IMR-90 (cell line): Measurements from ENCODE around the gene SLITRK2. TPM values are rescaled to one million over a fixed set of nuclear protein-coding genes. Genes with fewer than 3 reads are reported as not detected.

Source experiments
- ATAC-seq: fragments of 200-7000 bp; cut with Tn5 transposase; 2 replicates; pipeline ENCODE4 v1.9.1; 2020; ENCODE audit warnings: low read depth, mild to moderate bottlenecking, moderate library complexity
- BruUV-seq: library from RNA; stranded (reverse); fragments of 400-500 nt; replicated peaks from 2 replicates; lab custom pipeline; 2021; lab: Mats Ljungman, UMichigan
- CTCF ChIA-PET: fragments of 300-600 bp; formaldehyde crosslinking; extraction: SDS; loops from one replicate; lab custom pipeline; 2021; ENCODE audit warnings: antibody characterized with exemption; lab: Yijun Ruan, JAX
- POLR2A ChIA-PET: fragments of 300-600 bp; sonication (Branson Sonifier 250); formaldehyde crosslinking; loops from one replicate; lab custom pipeline; 2022; ENCODE audit warnings: antibody characterized with exemption; ENCODE audit not compliant: unreplicated experiment; lab: Charles Lee
- DNase-seq: peaks from one replicate; pipeline ENCODE4 v3.0.0; 2013
- H2AFZ ChIP-seq: replicated peaks from 2 replicates; pipeline ENCODE3; 2013; ENCODE audit warnings: low read length, mild to moderate bottlenecking; ENCODE audit not compliant: poor library complexity
- H2AK5ac ChIP-seq: 2 replicates; pipeline ENCODE4 v1.6.1; 2013; ENCODE audit warnings: low read depth, low read length, inconsistent platforms
- H2AK9ac ChIP-seq: replicated peaks from 2 replicates; pipeline ENCODE3; 2013; ENCODE audit warnings: mild to moderate bottlenecking, low read depth, low read length, moderate library complexity; ENCODE audit not compliant: poor library complexity
- H2BK120ac ChIP-seq: 2 replicates; pipeline ENCODE4 v1.6.1; 2013; ENCODE audit warnings: low read depth, low read length, inconsistent platforms
- H2BK15ac ChIP-seq: 3 replicates; pipeline ENCODE4 v1.6.1; 2013; ENCODE audit warnings: low read depth, low read length, inconsistent platforms
- H2BK20ac ChIP-seq: 2 replicates; pipeline ENCODE4 v1.6.1; 2013; ENCODE audit warnings: low read depth, mild to moderate bottlenecking, inconsistent platforms, low read length, moderate library complexity
- H2BK5ac ChIP-seq: 2 replicates; pipeline ENCODE4 v1.6.1; 2013; ENCODE audit warnings: mild to moderate bottlenecking, low read depth, low read length, inconsistent platforms; ENCODE audit not compliant: poor library complexity, severe bottlenecking
- H3K14ac ChIP-seq: replicated peaks from 2 replicates; pipeline ENCODE4 v1.6.1; 2013; ENCODE audit warnings: low read depth, low read length, inconsistent platforms
- H3K18ac ChIP-seq: 2 replicates; pipeline ENCODE4 v1.6.1; 2013; ENCODE audit warnings: low read depth, low read length, control low read depth
- H3K23ac ChIP-seq: 2 replicates; pipeline ENCODE4 v1.6.1; 2013; ENCODE audit warnings: low read depth, low read length, inconsistent platforms
- H3K27ac ChIP-seq: 2 replicates; pipeline ENCODE4 v1.5.1; 2013; ENCODE audit warnings: mild to moderate bottlenecking, control low read depth, low read length; ENCODE audit not compliant: insufficient read depth
- H3K27me3 ChIP-seq: 2 replicates; pipeline ENCODE4 v1.6.1; 2013; ENCODE audit warnings: low read length; ENCODE audit not compliant: control insufficient read depth, insufficient read depth
- H3K36me3 ChIP-seq: 2 replicates; pipeline ENCODE4 v1.6.1; 2013; ENCODE audit warnings: low read length, mixed read lengths; ENCODE audit not compliant: control insufficient read depth, insufficient read depth
- H3K4ac ChIP-seq: 2 replicates; pipeline ENCODE4 v1.6.1; 2013; ENCODE audit warnings: low read depth, low read length, inconsistent platforms
- H3K4me1 ChIP-seq: 2 replicates; pipeline ENCODE4 v1.6.1; 2013; ENCODE audit warnings: low read length, mixed read lengths; ENCODE audit not compliant: control insufficient read depth, insufficient read depth
- H3K4me2 ChIP-seq: 2 replicates; pipeline ENCODE4 v1.6.1; 2013; ENCODE audit warnings: low read depth, mild to moderate bottlenecking, control low read depth, low read length, moderate library complexity
- H3K4me3 ChIP-seq: 2 replicates; pipeline ENCODE4 v1.5.1; 2013; ENCODE audit warnings: low read depth, mild to moderate bottlenecking, control low read depth, low read length, moderate library complexity; ENCODE audit not compliant: insufficient read depth
- H3K56ac ChIP-seq: 2 replicates; pipeline ENCODE4 v1.6.1; 2013; ENCODE audit warnings: low read length, inconsistent platforms; ENCODE audit not compliant: insufficient read depth; ENCODE audit errors: extremely low read depth
- H3K79me1 ChIP-seq, 2 experiments: 2 replicates each; pipeline ENCODE4 v1.6.1; 2013; ENCODE audit warnings: low read length in 2 of 2, inconsistent platforms in 1 of 2, low read depth in 1 of 2
- H3K9ac ChIP-seq: 2 replicates; pipeline ENCODE4 v1.6.1; 2013; ENCODE audit warnings: low read depth, low read length, control low read depth
- H3K9me1 ChIP-seq: 2 replicates; pipeline ENCODE4 v1.6.1; 2013; ENCODE audit warnings: low read length, inconsistent platforms; ENCODE audit not compliant: insufficient read depth
- H3K9me3 ChIP-seq: 2 replicates; pipeline ENCODE4 v1.6.1; 2013; ENCODE audit warnings: low read length; ENCODE audit not compliant: control insufficient read depth, insufficient read depth
- H4K20me1 ChIP-seq: 2 replicates; pipeline ENCODE4 v1.6.1; 2013; ENCODE audit warnings: low read length, inconsistent platforms; ENCODE audit not compliant: insufficient read depth
- H4K5ac ChIP-seq: 2 replicates; pipeline ENCODE4 v1.6.1; 2013; ENCODE audit warnings: mild to moderate bottlenecking, low read depth, low read length, control low read depth
- H4K8ac ChIP-seq, 2 experiments: 2 replicates each; pipeline ENCODE4 v1.6.1; 2013; ENCODE audit warnings: low read depth in 2 of 2, low read length in 2 of 2, control low read depth in 1 of 2, inconsistent platforms in 1 of 2
- H4K91ac ChIP-seq: 2 replicates; pipeline ENCODE4 v1.6.1; 2013; ENCODE audit warnings: low read depth, low read length, inconsistent platforms; ENCODE audit not compliant: insufficient read depth
- MAFK ChIP-seq: IDR thresholded peaks from 2 replicates; pipeline ENCODE4 v1.6.1; 2012; ENCODE audit warnings: low read depth, low read length, improper control_type of control experiment
- MAZ ChIP-seq: IDR thresholded peaks from 2 replicates; pipeline ENCODE4 v1.6.1; 2012; ENCODE audit warnings: low read depth, mild to moderate bottlenecking, low read length, improper control_type of control experiment, moderate library complexity, borderline replicate concordance
- NFE2L2 ChIP-seq: fragments of 150-350 bp; IDR thresholded peaks from 2 replicates; pipeline ENCODE4 v1.6.1; 2016; ENCODE audit warnings: low read depth, mild to moderate bottlenecking, low read length
- POLR2A ChIP-seq: IDR thresholded peaks from 2 replicates; pipeline ENCODE4 v1.6.1; 2012; ENCODE audit warnings: mild to moderate bottlenecking, low read depth, low read length
- RAD21 ChIP-seq: IDR thresholded peaks from 2 replicates; pipeline ENCODE4 v1.6.1; 2012; ENCODE audit warnings: low read length, improper control_type of control experiment
- RCOR1 ChIP-seq: IDR thresholded peaks from 2 replicates; pipeline ENCODE4 v1.6.1; 2012; ENCODE audit warnings: mild to moderate bottlenecking, low read length, improper control_type of control experiment; ENCODE audit not compliant: insufficient replicate concordance
- WGBS, 2 experiments: methylation state at CpG; one replicate each; pipeline versions ENCODE4 v1.1.5 to v1.1.7; 2013; ENCODE audit warnings: missing lambda C conversion rate in 2 of 2; ENCODE audit not compliant: insufficient read length in 1 of 2; ENCODE audit errors: extremely low coverage in 2 of 2; 5-methylcytosine and 5-hydroxymethylcytosine counted together
- dilution Hi-C: fragments of 300-500 bp; cut with HindIII; formaldehyde crosslinking; loops from one replicate; pipeline ENCODE4 v1.14.3; 2018; ENCODE audit warnings: low sequenced_read_pairs; ENCODE audit not compliant: unreplicated experiment
- in situ Hi-C: fragments of 300-500 bp; cut with MboI; formaldehyde crosslinking; loops from 3 replicates; pipeline ENCODE4 v1.14.3; 2019; ENCODE audit warnings: low sequenced_read_pairs, inconsistent platforms, mixed read lengths
- intact Hi-C: fragments of 100-400 bp; cut with micrococcal nuclease; formaldehyde crosslinking; loops from 2 replicates; pipeline ENCODE4 v1.10.0; 2022
- polyA plus RNA-seq, 3 experiments: library from polyadenylated mRNA; depleted of rRNA; stranded (reverse); fragments of >200 nt; gene quantifications; 2 replicates each; pipeline ENCODE4 v1.2.3, GENCODE V29; 2012; ENCODE audit warnings: low replicate concordance in 1 of 3
- total RNA-seq: library from RNA; depleted of rRNA; stranded (reverse); fragments of >200 nt; gene quantifications from 2 replicates; pipeline ENCODE4 v1.2.3, GENCODE V29; 2012

The SLITRK2 gene
- total and polyA plus RNA-seq, 2 of the 4 experiments (the other 2 are of a cell fraction), result not detected

GRCh38 chrX:145848448-145848847 lies 30.8 kb downstream of the SLITRK2 start:
- Histone ChIP-seq H4K8ac (no peak overlapping the region), H4K91ac (no peak overlapping the region), H3K23ac (no peak overlapping the region), H2AK9ac (no peak overlapping the region), H2BK5ac (no peak overlapping the region), H3K9me3 (peaks cover 21% of the 10 kb centered on the region; the same call in 1 of the 2 replicates), H2AK5ac (no peak overlapping the region), H2BK15ac (no peak overlapping the region), H3K4me1 (no peaks in the 10 kb centered on the region), H2BK20ac (no peak overlapping the region), H4K5ac (no peak overlapping the region), H3K9ac (no peak overlapping the region), H2BK120ac (no peak overlapping the region), H3K14ac (no peak overlapping the region), H3K18ac (no peak overlapping the region), H3K9me1 (no peaks in the 10 kb centered on the region), H3K27ac (no peak overlapping the region), H3K79me1 (no peaks in the 10 kb centered on the region), H3K4me2 (no peak overlapping the region), H3K27me3 (no peaks in the 10 kb centered on the region), H3K36me3 (no peaks in the 10 kb centered on the region), H3K4ac (no peak overlapping the region), H3K4me3 (no peak overlapping the region), H4K20me1 (no peaks in the 10 kb centered on the region), H2AFZ (no peak overlapping the region), H3K56ac (no peak overlapping the region)
- ATAC-seq (no peak), DNase-seq (no peak)
- WGBS, 2 experiments, result no CpG with 5 or more reads among the region's 2 CpGs
- BruUV-seq, result no TSS peak
- intact Hi-C loops (no loop called here), dilution Hi-C loops (no loop called here), in situ Hi-C loops (no loop called here)
- POLR2A ChIA-PET, result no interaction called here
- TF ChIP-seq RCOR1 (no peak), RAD21 (no peak), MAFK (no peak), NFE2L2 (no peak), POLR2A (no peak), MAZ (no peak)
- CTCF ChIA-PET, result no interaction called here
